ENCODE measurements around the gene DAZAP1.

GRCh38 chr19:1423436-1424191 is 16.2 kb downstream of the DAZAP1 start:
- no peak for TF ChIP-seq CTCF (IDR thresholded peaks at IDR 0.05)
- TF ChIP-seq POLR2A (IDR thresholded peaks at IDR 0.05), result no peak

All from gastroesophageal sphincter (tissue), 3 donors.